Testis (tissue), 3 donors: Measurements from ENCODE around the gene PRKAR1A. TPM values are rescaled to one million over a fixed set of nuclear protein-coding genes. Genes with fewer than 3 reads are reported as not detected.

Source experiments
- DNase-seq: peaks from one replicate; pipeline ENCODE4 v3.0.0-alpha.2; 2019
- H3K27ac ChIP-seq, 2 donors: fragments of 200-600 bp; sonication (generic); one replicate each; pipeline ENCODE4 v1.5.1; 2019
- H3K27me3 ChIP-seq: fragments of 200-600 bp; sonication (generic); one replicate; pipeline ENCODE4 v1.5.1; 2019
- H3K36me3 ChIP-seq: fragments of 200-600 bp; sonication (generic); one replicate; pipeline ENCODE4 v1.5.1; 2017; ENCODE audit warnings: low read depth; ENCODE audit errors: missing control alignments
- H3K4me1 ChIP-seq: fragments of 200-600 bp; sonication (generic); one replicate; pipeline ENCODE4 v1.5.1; 2019
- H3K4me3 ChIP-seq, 2 donors: fragments of 200-600 bp; sonication (generic); one replicate each; pipeline ENCODE4 v1.5.1; 2017 to 2019
- H3K9me3 ChIP-seq: fragments of 200-600 bp; sonication (generic); one replicate; pipeline ENCODE4 v1.5.1; 2017
- POLR2A ChIP-seq: fragments of 450-650 bp; IDR thresholded peaks from one replicate; pipeline ENCODE4 v1.6.1; 2017; ENCODE audit warnings: antibody characterized with exemption, mild to moderate bottlenecking, moderate library complexity
- WGBS, 2 donors: methylation state at CpG; one replicate each; pipeline ENCODE4 v1.1.5; 2018; 5-methylcytosine and 5-hydroxymethylcytosine counted together
- intact Hi-C: fragments of 100-400 bp; cut with DNase I; formaldehyde crosslinking; loops from one replicate; pipeline ENCODE4 v1.15.1; 2023; ENCODE audit warnings: low total_unique reads
- polyA plus RNA-seq: library from polyadenylated mRNA; stranded (reverse); fragments of 350-450 nt; fragmentation: Illumina TruSeq; extraction: RNeasy Lipid Tissue Mini Kit (QIAGEN cat#74804); gene quantifications from one replicate; pipeline ENCODE4 v1.2.3, GENCODE V29; 2014; ENCODE audit warnings: low read depth, low replicate concordance; ENCODE audit not compliant: insufficient read depth
- total RNA-seq, 2 donors: library from RNA; depleted of rRNA; stranded (reverse); fragments of >200 nt; gene quantifications; one replicate each; pipeline ENCODE4 v1.2.3, GENCODE V29; 2016
- TF ChIP-seq, protein P1 (sequence below), 3 experiments: fragments of 450-650 bp in 2 of 3; fragments of 200-600 bp in 1 of 3; sonication (generic) in 1 of 3; IDR thresholded peaks; one replicate each; pipeline ENCODE4 v1.5.1; 2016 to 2019; ENCODE audit warnings: antibody characterized with exemption in 3 of 3, mild to moderate bottlenecking in 2 of 3, moderate library complexity in 1 of 3

PRKAR1A gene
- total and polyA plus RNA-seq, 3 donors from 2014 or later = 279 to 375 (median 319) TPM

DNA sequence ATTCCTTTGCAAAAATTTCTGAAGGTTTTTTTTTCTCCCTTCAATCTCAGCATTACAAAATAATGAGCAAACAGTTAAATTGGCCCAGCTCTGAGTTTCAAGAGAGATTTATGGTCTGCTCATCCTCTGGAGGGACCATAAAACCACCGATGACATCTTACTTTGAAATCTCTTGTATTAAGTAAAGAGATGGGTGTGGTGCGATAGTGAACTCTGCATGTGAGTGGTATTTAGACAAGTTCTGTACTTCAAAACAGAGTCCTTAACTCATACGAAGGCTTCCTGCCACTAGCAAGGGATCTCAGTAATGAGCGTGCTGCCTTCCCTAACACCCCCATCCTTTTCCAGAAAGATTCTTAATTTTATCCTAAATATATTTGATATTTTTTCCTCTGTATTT, 86.9 kb downstream of the PRKAR1A start:
- no peaks in the 10 kb centered on the region for H3K36me3 ChIP-seq
- H3K27me3 ChIP-seq = no peaks in the 10 kb centered on the region
- intact Hi-C loops = loop anchor here (10.0 kb wide), 1 partner anchor 64 kb away; no protein-coding TSS in a partner anchor
- TF ChIP-seq, protein P1, sequence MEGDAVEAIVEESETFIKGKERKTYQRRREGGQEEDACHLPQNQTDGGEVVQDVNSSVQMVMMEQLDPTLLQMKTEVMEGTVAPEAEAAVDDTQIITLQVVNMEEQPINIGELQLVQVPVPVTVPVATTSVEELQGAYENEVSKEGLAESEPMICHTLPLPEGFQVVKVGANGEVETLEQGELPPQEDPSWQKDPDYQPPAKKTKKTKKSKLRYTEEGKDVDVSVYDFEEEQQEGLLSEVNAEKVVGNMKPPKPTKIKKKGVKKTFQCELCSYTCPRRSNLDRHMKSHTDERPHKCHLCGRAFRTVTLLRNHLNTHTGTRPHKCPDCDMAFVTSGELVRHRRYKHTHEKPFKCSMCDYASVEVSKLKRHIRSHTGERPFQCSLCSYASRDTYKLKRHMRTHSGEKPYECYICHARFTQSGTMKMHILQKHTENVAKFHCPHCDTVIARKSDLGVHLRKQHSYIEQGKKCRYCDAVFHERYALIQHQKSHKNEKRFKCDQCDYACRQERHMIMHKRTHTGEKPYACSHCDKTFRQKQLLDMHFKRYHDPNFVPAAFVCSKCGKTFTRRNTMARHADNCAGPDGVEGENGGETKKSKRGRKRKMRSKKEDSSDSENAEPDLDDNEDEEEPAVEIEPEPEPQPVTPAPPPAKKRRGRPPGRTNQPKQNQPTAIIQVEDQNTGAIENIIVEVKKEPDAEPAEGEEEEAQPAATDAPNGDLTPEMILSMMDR (IDR thresholded peaks at IDR 0.05) = no peak
- TF ChIP-seq POLR2A = no peak
- peak overlapping the region; percentile 84 to 96 for H3K27ac ChIP-seq
- H3K9me3 ChIP-seq = no peaks in the 10 kb centered on the region
- 16 to 19% methylated on average over 4 of the region's 4 CpGs for WGBS, 2 donors
- H3K4me1 ChIP-seq = peaks cover 49% of the 10 kb centered on the region
- H3K4me3 ChIP-seq = peak overlapping the region; percentile 82 to 93
- DNase-seq = no peak

DNA sequence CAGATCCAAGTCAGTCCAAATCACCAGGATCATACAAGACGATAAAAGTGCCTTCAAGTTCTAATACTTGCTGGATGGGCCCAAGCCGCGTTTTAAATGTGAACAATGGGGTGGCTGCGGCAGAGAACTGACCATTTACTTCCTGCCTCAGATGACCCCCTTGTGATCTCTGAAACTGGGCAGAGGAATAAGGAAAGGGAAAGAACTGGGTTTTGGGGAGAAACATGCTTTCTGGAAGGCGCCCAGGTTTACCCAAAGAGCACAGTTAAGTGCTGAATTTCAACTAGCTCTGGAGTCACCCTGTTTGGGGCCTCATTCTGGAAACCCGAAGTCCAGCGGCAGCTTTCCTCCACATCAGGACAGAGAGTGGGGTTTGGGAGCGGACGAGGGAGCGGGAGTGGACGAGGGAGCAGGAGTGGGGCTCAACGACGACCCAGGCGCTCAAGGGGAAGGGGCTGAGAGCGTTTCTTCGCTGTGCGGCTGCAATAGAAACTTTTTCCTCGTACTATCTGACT, 87.4 kb downstream of the PRKAR1A start:
- Histone ChIP-seq H3K4me3 (peak overlapping the region; percentile 82 to 93), H3K4me1 (peaks cover 45% of the 10 kb centered on the region), H3K9me3 (no peaks in the 10 kb centered on the region), H3K27me3 (no peaks in the 10 kb centered on the region), H3K27ac (peak overlapping the region; percentile 84 to 96), H3K36me3 (no peaks in the 10 kb centered on the region)
- WGBS, 2 donors = 12% methylated on average over 18 of the region's 18 CpGs
- TF ChIP-seq, protein P1 (IDR thresholded peaks at IDR 0.05) = no peak
- TF ChIP-seq POLR2A = no peak
- intact Hi-C loops = loop anchor here (10.0 kb wide), 1 partner anchor 65 kb away; no protein-coding TSS in a partner anchor
- peak; percentile 51 for DNase-seq

DNA sequence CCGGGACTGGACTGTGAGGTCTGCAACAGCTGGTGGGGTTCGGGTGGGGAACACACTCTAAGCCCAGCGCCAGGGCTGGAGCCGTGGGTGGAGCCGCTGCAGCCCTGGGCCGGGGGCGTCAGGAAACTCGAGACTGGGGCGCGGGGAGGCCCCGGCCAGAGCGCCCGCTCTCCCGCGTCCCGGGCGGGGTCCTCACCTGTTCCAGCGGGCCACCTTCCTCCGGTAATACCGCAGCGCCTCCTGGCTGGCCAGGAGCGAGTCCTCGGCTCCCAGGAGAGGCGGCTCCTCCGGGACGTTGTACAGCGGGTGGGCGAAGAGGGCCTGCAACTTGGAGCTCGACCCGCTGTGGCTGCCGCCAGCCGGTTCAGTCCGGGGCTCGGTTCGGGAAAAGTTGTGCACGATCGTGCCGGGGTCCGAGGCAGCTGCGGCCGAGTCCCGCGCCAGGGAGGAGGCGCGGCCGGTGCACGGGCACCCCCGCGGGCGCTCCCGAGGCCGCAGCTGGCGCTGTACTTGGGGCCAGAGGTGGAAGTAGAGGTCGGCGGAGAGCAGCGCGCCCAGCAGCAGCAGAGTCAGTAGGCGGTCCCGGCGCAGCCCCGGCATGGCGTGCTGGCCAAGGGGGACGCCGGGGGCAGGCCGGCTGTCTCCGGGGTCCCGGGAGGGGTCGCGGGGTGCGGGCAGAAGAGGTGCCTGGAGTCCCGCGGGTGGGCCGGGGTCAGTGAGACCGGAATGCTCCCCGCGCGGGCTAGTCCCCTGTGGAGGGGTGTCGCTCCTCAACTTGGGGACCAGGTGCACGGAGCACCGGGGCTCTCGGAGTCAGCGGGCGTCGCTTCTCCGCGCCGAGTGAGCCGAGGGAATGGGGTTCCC, 88.1 kb downstream of the PRKAR1A start:
- Histone ChIP-seq H3K27ac (peak overlapping the region; percentile 84 to 96), H3K9me3 (no peaks in the 10 kb centered on the region), H3K27me3 (no peaks in the 10 kb centered on the region), H3K36me3 (no peaks in the 10 kb centered on the region), H3K4me3 (peak overlapping the region; percentile 82 to 93), H3K4me1 (peaks cover 38% of the 10 kb centered on the region)
- TF ChIP-seq POLR2A = no peak
- TF ChIP-seq, protein P1 (IDR thresholded peaks at IDR 0.05) = peak in 1 of 3 experiments; percentile 15
- intact Hi-C loops = no loop called here
- 0 to 2% methylated on average over 5 to 41 of the region's 88 CpGs for WGBS, 2 donors
- peak; percentile 59 for DNase-seq

Other genes starting within 250 kb of the PRKAR1A start
- 1 to 10 TPM; 1.5 to 1.9 TPM for gene SLC16A6, start 221.3 kb upstream of the PRKAR1A start, total RNA-seq
- 2.2 TPM for gene SLC16A6, start 221.3 kb upstream of the PRKAR1A start, polyA plus RNA-seq
- 10 to 100 TPM; 12.5 to 16.9 TPM for gene ARSG, start 220.9 kb upstream of the PRKAR1A start, total RNA-seq
- 7.4 TPM for gene ARSG, start 220.9 kb upstream of the PRKAR1A start, polyA plus RNA-seq
- 10 to 100 TPM; 26.8 to 38.3 TPM for gene WIPI1, start 54.9 kb upstream of the PRKAR1A start, total RNA-seq
- 25.4 TPM for gene WIPI1, start 54.9 kb upstream of the PRKAR1A start, polyA plus RNA-seq
- gene FAM20A, start 88.9 kb downstream of the PRKAR1A start, total RNA-seq = 10 to 100 TPM; 93.4 to 96.0 TPM
- 70.5 TPM for gene FAM20A, start 88.9 kb downstream of the PRKAR1A start, polyA plus RNA-seq